ENCODE results near the gene SKIDA1.

Gene SKIDA1

GRCh38 chr10:21495752-21496342 is 29.6 kb downstream of the SKIDA1 start (continued):
- TF ChIP-seq ZNF544 (tag by site-specific recombination; IDR thresholded peaks at IDR 0.05), result no peak
- TF ChIP-seq ZNF548 (tag by site-specific recombination; IDR thresholded peaks at IDR 0.05), result no peak
- no peak for TF ChIP-seq ZNF658 (tag by site-specific recombination; IDR thresholded peaks at IDR 0.05)
- TF ChIP-seq KLF9 (tag by site-specific recombination; IDR thresholded peaks at IDR 0.05; ENCODE audit: low read depth), result peak; percentile 84
- peak; percentile 86 for TF ChIP-seq CTCF (tag by site-specific recombination; IDR thresholded peaks at IDR 0.05)
- peak; percentile 72 for TF ChIP-seq ZNF596 (tag by site-specific recombination; IDR thresholded peaks at IDR 0.05)
- TF ChIP-seq ZNF670 (tag by site-specific recombination; IDR thresholded peaks at IDR 0.05; ENCODE audit: low read depth), result no peak
- peak; percentile 42; the same call in 1 of the 2 replicates for TF ChIP-seq ZNF140 (tag by site-specific recombination; IDR thresholded peaks at IDR 0.05)
- no peak for TF ChIP-seq ZNF677 (tag by site-specific recombination; IDR thresholded peaks at IDR 0.05)
- peak; percentile 47; the same call in 1 of the 2 replicates for TF ChIP-seq YY1 (tag by site-specific recombination; IDR thresholded peaks at IDR 0.05)
- TF ChIP-seq, protein P1, sequence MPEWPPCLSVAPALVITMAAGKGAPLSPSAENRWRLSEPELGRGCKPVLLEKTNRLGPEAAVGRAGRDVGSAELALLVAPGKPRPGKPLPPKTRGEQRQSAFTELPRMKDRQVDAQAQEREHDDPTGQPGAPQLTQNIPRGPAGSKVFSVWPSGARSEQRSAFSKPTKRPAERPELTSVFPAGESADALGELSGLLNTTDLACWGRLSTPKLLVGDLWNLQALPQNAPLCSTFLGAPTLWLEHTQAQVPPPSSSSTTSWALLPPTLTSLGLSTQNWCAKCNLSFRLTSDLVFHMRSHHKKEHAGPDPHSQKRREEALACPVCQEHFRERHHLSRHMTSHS (tag by site-specific recombination; IDR thresholded peaks at IDR 0.05), result no peak
- no peak for TF ChIP-seq ZNF580 (tag by site-specific recombination; IDR thresholded peaks at IDR 0.05)
- TF ChIP-seq FEZF1 (tag by site-specific recombination; IDR thresholded peaks at IDR 0.05), result no peak
- TF ChIP-seq ZNF549 (tag by site-specific recombination; IDR thresholded peaks at IDR 0.05), result peak; percentile 69; the same call in 1 of the 2 replicates
- TF ChIP-seq ZNF362 (tag by site-specific recombination; IDR thresholded peaks at IDR 0.05), result peak; percentile 38; the same call in 1 of the 2 replicates
- TF ChIP-seq, protein P2, sequence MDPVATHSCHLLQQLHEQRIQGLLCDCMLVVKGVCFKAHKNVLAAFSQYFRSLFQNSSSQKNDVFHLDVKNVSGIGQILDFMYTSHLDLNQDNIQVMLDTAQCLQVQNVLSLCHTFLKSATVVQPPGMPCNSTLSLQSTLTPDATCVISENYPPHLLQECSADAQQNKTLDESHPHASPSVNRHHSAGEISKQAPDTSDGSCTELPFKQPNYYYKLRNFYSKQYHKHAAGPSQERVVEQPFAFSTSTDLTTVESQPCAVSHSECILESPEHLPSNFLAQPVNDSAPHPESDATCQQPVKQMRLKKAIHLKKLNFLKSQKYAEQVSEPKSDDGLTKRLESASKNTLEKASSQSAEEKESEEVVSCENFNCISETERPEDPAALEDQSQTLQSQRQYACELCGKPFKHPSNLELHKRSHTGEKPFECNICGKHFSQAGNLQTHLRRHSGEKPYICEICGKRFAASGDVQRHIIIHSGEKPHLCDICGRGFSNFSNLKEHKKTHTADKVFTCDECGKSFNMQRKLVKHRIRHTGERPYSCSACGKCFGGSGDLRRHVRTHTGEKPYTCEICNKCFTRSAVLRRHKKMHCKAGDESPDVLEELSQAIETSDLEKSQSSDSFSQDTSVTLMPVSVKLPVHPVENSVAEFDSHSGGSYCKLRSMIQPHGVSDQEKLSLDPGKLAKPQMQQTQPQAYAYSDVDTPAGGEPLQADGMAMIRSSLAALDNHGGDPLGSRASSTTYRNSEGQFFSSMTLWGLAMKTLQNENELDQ (tag by site-specific recombination; IDR thresholded peaks at IDR 0.05; ENCODE audit: low read depth), result no peak
- peak; percentile 63 for TF ChIP-seq ZNF629 (tag by site-specific recombination; IDR thresholded peaks at IDR 0.05)
- TF ChIP-seq ZNF791 (tag by site-specific recombination; IDR thresholded peaks at IDR 0.05), result no peak
- no peak for TF ChIP-seq ZNF292 (tag by site-specific recombination; IDR thresholded peaks at IDR 0.05; ENCODE audit: borderline replicate concordance, low read depth)
- no peak for TF ChIP-seq ZNF274 (IDR thresholded peaks at IDR 0.05; ENCODE audit: low read length)
- TF ChIP-seq ZNF274 (tag by site-specific recombination; IDR thresholded peaks at IDR 0.05; ENCODE audit: borderline replicate concordance), result no peak
- TF ChIP-seq ZNF510 (tag by site-specific recombination; IDR thresholded peaks at IDR 0.05; ENCODE audit: insufficient replicate concordance), result no peak
- TF ChIP-seq PRDM6 (tag by site-specific recombination; IDR thresholded peaks at IDR 0.05), result no peak
- no peak for TF ChIP-seq ZNF621 (tag by site-specific recombination; IDR thresholded peaks at IDR 0.05)
- 0 out of 2 replicates have a peak, but pooled peaks have one; percentile 31 for TF ChIP-seq ZNF785 (tag by site-specific recombination; IDR thresholded peaks at IDR 0.05)
- TF ChIP-seq ZFP41 (tag by site-specific recombination; IDR thresholded peaks at IDR 0.05; ENCODE audit: borderline replicate concordance), result no peak
- no peak for TF ChIP-seq ZNF433 (tag by site-specific recombination; IDR thresholded peaks at IDR 0.05; ENCODE audit: low read depth)
- TF ChIP-seq ZNF239 (tag by site-specific recombination; IDR thresholded peaks at IDR 0.05), result no peak
- peak; percentile 50 for TF ChIP-seq SP2 (tag by site-specific recombination; IDR thresholded peaks at IDR 0.05)
- TF ChIP-seq ZNF792 (tag by site-specific recombination; IDR thresholded peaks at IDR 0.05), result no peak
- no peak; the same call in 1 of the 2 replicates for TF ChIP-seq ZNF76 (tag by site-specific recombination; IDR thresholded peaks at IDR 0.05; ENCODE audit: borderline replicate concordance, low read depth)
- no peak for TF ChIP-seq ZNF473 (tag by site-specific recombination; IDR thresholded peaks at IDR 0.05)
- TF ChIP-seq ZNF138 (tag by site-specific recombination; IDR thresholded peaks at IDR 0.05; ENCODE audit: borderline replicate concordance), result no peak
